GM12878 (cell line): ENCODE measurements around the gene DHX40. TPM values are rescaled to one million over a fixed set of nuclear protein-coding genes. Genes with fewer than 3 reads are reported as not detected.

Source experiments
- CHD1 ChIP-seq: IDR thresholded peaks from 2 replicates; pipeline ENCODE4 v1.6.1; 2012; ENCODE audit warnings: low read depth, low read length, improper control_type of control experiment
- CHD4 ChIP-seq: fragments of 200-600 bp; sonication (generic); IDR thresholded peaks from 2 replicates; pipeline ENCODE4 v1.6.1; 2016; ENCODE audit warnings: mild to moderate bottlenecking
- E4F1 ChIP-seq: fragments of 450-650 bp; IDR thresholded peaks from 2 replicates; pipeline ENCODE4 v1.6.1; 2018; ENCODE audit warnings: borderline replicate concordance, mild to moderate bottlenecking; ENCODE audit not compliant: partially characterized antibody
- ESRRA ChIP-seq: IDR thresholded peaks from 2 replicates; pipeline ENCODE4 v1.6.1; 2012; ENCODE audit warnings: mild to moderate bottlenecking, low read length, improper control_type of control experiment
- ETV6 ChIP-seq, 2 experiments: fragments of 450-650 bp in 1 of 2; IDR thresholded peaks in 1 of 2; conservative IDR thresholded peaks in 1 of 2; 2 replicates each; pipeline ENCODE4 v1.6.1; 2014; ENCODE audit warnings: antibody characterized with exemption in 1 of 2, borderline replicate concordance in 1 of 2, low read depth in 1 of 2, mild to moderate bottlenecking in 1 of 2, moderate library complexity in 1 of 2
- GATAD2B ChIP-seq: fragments of 450-650 bp; conservative IDR thresholded peaks from 2 replicates; pipeline ENCODE4 v1.6.1; 2017; ENCODE audit warnings: low read depth, mild to moderate bottlenecking, moderate library complexity
- HCFC1 ChIP-seq: fragments of 150-350 bp; IDR thresholded peaks from 2 replicates; pipeline ENCODE4 v1.6.1; 2014; ENCODE audit warnings: low read length
- HSF1 ChIP-seq: fragments of 150-350 bp; IDR thresholded peaks from 2 replicates; pipeline ENCODE4 v1.6.1; 2014; ENCODE audit warnings: mild to moderate bottlenecking, low read depth, low read length
- JUND ChIP-seq: IDR thresholded peaks from 2 replicates; pipeline ENCODE4 v1.6.1; 2012; ENCODE audit warnings: low read depth, mild to moderate bottlenecking, low read length, improper control_type of control experiment, moderate library complexity
- KLF5 ChIP-seq: fragments of 450-650 bp; IDR thresholded peaks from 2 replicates; pipeline ENCODE4 v1.6.1; 2014; ENCODE audit warnings: mild to moderate bottlenecking; ENCODE audit not compliant: partially characterized antibody
- MTA3 ChIP-seq: IDR thresholded peaks from 2 replicates; pipeline ENCODE4 v1.6.1; 2012; ENCODE audit warnings: low read length, inconsistent platforms, borderline replicate concordance
- NFYB ChIP-seq: IDR thresholded peaks from 2 replicates; pipeline ENCODE4 v1.6.1; 2011; ENCODE audit warnings: low read depth, mild to moderate bottlenecking, low read length, improper control_type of control experiment, moderate library complexity; ENCODE audit not compliant: insufficient read depth
- POLR2AphosphoS5 ChIP-seq: IDR thresholded peaks from 2 replicates; pipeline ENCODE4 v1.6.1; 2011; ENCODE audit warnings: mild to moderate bottlenecking, low read length, inconsistent platforms
- RCOR1 ChIP-seq: conservative IDR thresholded peaks from 2 replicates; pipeline ENCODE4 v1.6.1; 2012; ENCODE audit warnings: low read depth, low read length, improper control_type of control experiment
- SIX5 ChIP-seq: IDR thresholded peaks from 2 replicates; pipeline ENCODE4 v1.6.1; 2011; ENCODE audit warnings: mild to moderate bottlenecking, low read depth, low read length, moderate library complexity; ENCODE audit not compliant: severe bottlenecking
- SMAD5 ChIP-seq: IDR thresholded peaks from 2 replicates; pipeline ENCODE4 v1.6.1; 2016; ENCODE audit warnings: antibody characterized with exemption, low read depth
- SMC3 ChIP-seq: IDR thresholded peaks from 2 replicates; pipeline ENCODE4 v1.6.1; 2011; ENCODE audit warnings: low read length, improper control_type of control experiment, borderline replicate concordance
- SP1 ChIP-seq: IDR thresholded peaks from one replicate; pipeline ENCODE4 v1.6.1; 2011; ENCODE audit warnings: low read depth, low read length
- SREBF1 ChIP-seq: IDR thresholded peaks from 2 replicates; pipeline ENCODE4 v1.6.1; 2012; ENCODE audit warnings: mild to moderate bottlenecking, low read length
- STAT1 ChIP-seq: fragments of 450-650 bp; conservative IDR thresholded peaks from 2 replicates; pipeline ENCODE4 v1.6.1; 2014; ENCODE audit warnings: antibody characterized with exemption, mild to moderate bottlenecking
- SUPT20H ChIP-seq: IDR thresholded peaks from 2 replicates; pipeline ENCODE4 v1.6.1; 2011; ENCODE audit warnings: low read depth, mild to moderate bottlenecking, low read length, moderate library complexity, borderline replicate concordance; ENCODE audit not compliant: control insufficient read depth
- SUZ12 ChIP-seq: fragments of 200-600 bp; sonication (generic); IDR thresholded peaks from one replicate; pipeline ENCODE4 v1.6.1; 2018; ENCODE audit warnings: antibody characterized with exemption, mild to moderate bottlenecking; ENCODE audit not compliant: unreplicated experiment
- TBL1XR1 ChIP-seq: IDR thresholded peaks from 2 replicates; pipeline ENCODE4 v1.6.1; 2012; ENCODE audit warnings: low read depth, low read length, improper control_type of control experiment
- WRNIP1 ChIP-seq: IDR thresholded peaks from 2 replicates; pipeline ENCODE4 v1.6.1; 2011; ENCODE audit warnings: low read depth, low read length, improper control_type of control experiment, borderline replicate concordance
- ZNF217 ChIP-seq: fragments of 450-650 bp; IDR thresholded peaks from 2 replicates; pipeline ENCODE4 v1.6.1; 2017; ENCODE audit warnings: antibody characterized with exemption, mild to moderate bottlenecking
- ZSCAN29 ChIP-seq: fragments of 450-650 bp; IDR thresholded peaks from 2 replicates; pipeline ENCODE4 v1.6.1; 2017; ENCODE audit warnings: mild to moderate bottlenecking, moderate library complexity
- polyA plus RNA-seq, 11 experiments: library from polyadenylated mRNA; depleted of rRNA in 4 of 11; unstranded in 6 of 11; stranded (reverse) in 5 of 11; fragments of >200 nt; fragmentation: Nextera tagmentation in 4 of 11; fragmentation: Illumina TruSeq in 1 of 11; extraction: Ambion mirVana in 4 of 11; extraction: Trizol in 1 of 11; gene quantifications; 1 replicate in 1 of 11; 2 replicates in 10 of 11; pipeline versions ENCODE4 v1.2.1 to v1.2.3, GENCODE V29; 2011 to 2016; ENCODE audit warnings: inconsistent platforms in 2 of 11, missing spikeins in 2 of 11, low read depth in 1 of 11
- total RNA-seq, 4 experiments: library from RNA; depleted of rRNA in 3 of 4; stranded (reverse); fragments of >200 nt in 3 of 4; fragmentation: Illumina TruSeq in 1 of 4; extraction: Trizol in 1 of 4; gene quantifications; 2 replicates each; pipeline versions ENCODE4 v1.2.1 to v1.2.3, GENCODE V29; 2013 to 2021
- TF ChIP-seq, protein P1 (sequence below), 3 experiments: IDR thresholded peaks in 2 of 3; conservative IDR thresholded peaks in 1 of 3; 2 replicates each; pipeline ENCODE4 v1.5.1; 2011; ENCODE audit warnings: low read depth in 3 of 3, low read length in 3 of 3, mild to moderate bottlenecking in 3 of 3, control low read depth in 2 of 3, moderate library complexity in 2 of 3, inconsistent platforms in 1 of 3, mixed read lengths in 1 of 3; ENCODE audit not compliant: control insufficient read depth in 2 of 3, insufficient read depth in 1 of 3; ENCODE audit errors: extremely low read depth in 1 of 3

DHX40 gene
- total and polyA plus RNA-seq, 10 of the 15 experiments (the other 5 are each of a cell fraction or from before 2014, with no cell fraction given), result 4.8 to 29.2 (median 12.0) TPM

DNA sequence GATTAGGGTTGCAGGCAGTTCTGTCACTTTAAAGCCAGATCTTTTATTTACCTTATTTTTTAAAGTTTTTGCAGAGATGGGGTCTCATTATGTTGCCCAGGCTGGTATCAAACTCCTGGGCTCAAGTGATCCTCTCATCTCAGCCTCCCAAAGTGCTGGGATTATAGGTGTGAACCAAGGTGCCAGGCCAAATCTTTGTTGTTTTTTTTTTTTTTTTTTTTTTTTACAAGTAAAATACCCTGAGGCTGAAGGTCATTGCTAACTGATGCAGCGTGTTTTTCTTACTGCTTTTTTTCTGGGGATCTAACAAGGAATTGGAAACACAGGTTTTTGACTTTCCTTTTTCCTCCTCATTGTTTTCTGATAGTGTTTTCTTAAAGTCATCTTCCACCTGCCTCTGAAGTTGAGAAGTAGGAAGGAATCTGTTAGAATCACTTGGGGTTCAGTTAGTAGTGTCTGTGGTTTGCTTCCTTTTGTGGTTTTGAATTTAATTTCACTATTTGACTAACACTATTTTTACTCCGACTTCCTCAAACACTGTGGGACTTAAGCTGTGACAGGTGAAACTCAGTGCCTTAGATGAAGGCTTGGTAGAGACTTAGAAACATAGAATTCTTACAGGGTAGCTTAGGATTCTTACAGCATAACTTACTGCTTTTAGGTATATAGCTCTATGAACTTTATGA is 76.5 kb downstream of the DHX40 start (continued):
- TF ChIP-seq HSF1, result no peak
- TF ChIP-seq WRNIP1, result no peak
- no peak for TF ChIP-seq CHD1
- no peak for TF ChIP-seq GATAD2B
- TF ChIP-seq NFYB, result no peak
- TF ChIP-seq RCOR1, result no peak
- TF ChIP-seq POLR2AphosphoS5, result no peak
- 0 out of 2 replicates have a peak, but pooled peaks have one; percentile 14 for TF ChIP-seq SMC3
- 0 out of 2 replicates have a peak, but pooled peaks have one; percentile 14 for TF ChIP-seq TBL1XR1
- TF ChIP-seq KLF5, result no peak
- no peak for TF ChIP-seq STAT1
- TF ChIP-seq JUND, result no peak
- TF ChIP-seq SP1, result no peak
- no peak; the same call in 1 of the 2 replicates for TF ChIP-seq MTA3
- TF ChIP-seq ZSCAN29, result no peak
- no peak for TF ChIP-seq SUZ12
- TF ChIP-seq SUPT20H, result no peak
- no peak for TF ChIP-seq E4F1
- TF ChIP-seq ETV6 (conservative IDR thresholded peaks at IDR 0.05 in 1 of 2, IDR thresholded peaks at IDR 0.05 in 1 of 2; ENCODE audit: borderline replicate concordance in 1 of 2, low read depth in 1 of 2), result peak in 1 of 2 experiments; percentile 87; a peak in 1 of 4 replicates
- TF ChIP-seq ZNF217, result peak; percentile 62; the same call in 1 of the 2 replicates
- no peak for TF ChIP-seq ESRRA
- no peak for TF ChIP-seq SIX5
- TF ChIP-seq SMAD5, result no peak
- TF ChIP-seq HCFC1, result no peak
- TF ChIP-seq SREBF1, result no peak
- TF ChIP-seq, protein P1, sequence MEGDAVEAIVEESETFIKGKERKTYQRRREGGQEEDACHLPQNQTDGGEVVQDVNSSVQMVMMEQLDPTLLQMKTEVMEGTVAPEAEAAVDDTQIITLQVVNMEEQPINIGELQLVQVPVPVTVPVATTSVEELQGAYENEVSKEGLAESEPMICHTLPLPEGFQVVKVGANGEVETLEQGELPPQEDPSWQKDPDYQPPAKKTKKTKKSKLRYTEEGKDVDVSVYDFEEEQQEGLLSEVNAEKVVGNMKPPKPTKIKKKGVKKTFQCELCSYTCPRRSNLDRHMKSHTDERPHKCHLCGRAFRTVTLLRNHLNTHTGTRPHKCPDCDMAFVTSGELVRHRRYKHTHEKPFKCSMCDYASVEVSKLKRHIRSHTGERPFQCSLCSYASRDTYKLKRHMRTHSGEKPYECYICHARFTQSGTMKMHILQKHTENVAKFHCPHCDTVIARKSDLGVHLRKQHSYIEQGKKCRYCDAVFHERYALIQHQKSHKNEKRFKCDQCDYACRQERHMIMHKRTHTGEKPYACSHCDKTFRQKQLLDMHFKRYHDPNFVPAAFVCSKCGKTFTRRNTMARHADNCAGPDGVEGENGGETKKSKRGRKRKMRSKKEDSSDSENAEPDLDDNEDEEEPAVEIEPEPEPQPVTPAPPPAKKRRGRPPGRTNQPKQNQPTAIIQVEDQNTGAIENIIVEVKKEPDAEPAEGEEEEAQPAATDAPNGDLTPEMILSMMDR (IDR thresholded peaks at IDR 0.05 in 2 of 3, conservative IDR thresholded peaks at IDR 0.05 in 1 of 3; ENCODE audit: control insufficient read depth in 2 of 3, extremely low read depth in 1 of 3, insufficient read depth in 1 of 3, low read depth in 3 of 3, low read length in 3 of 3), result no peak
- no peak for TF ChIP-seq CHD4
